Measurements from ENCODE around the gene PSMB3.

DNA sequence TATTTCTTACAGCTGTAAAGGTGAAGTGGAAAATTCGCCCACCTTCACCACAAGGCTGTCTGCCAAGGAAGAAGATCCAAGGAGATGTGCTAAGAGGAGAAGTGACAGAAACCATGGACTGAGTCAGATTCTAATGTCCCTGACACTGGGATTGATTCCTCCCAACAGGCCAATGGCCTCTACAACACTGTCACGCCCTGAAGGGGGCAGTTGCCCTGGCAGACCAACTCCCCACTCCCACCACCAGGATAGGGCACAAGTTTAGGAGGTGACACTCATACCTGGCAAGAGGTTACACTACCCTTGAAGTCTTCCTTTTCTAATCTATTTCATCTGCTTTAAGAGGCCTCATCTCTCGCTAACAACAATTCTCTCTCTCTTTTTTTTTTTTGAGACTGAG is 30.7 kb downstream of the PSMB3 start:
- no peak for TF ChIP-seq CTCF (IDR thresholded peaks at IDR 0.05; ENCODE audit: low read length)
- no peak for TF ChIP-seq EZH2 (IDR thresholded peaks at IDR 0.05; ENCODE audit: borderline replicate concordance, low read length)

All from OCI-LY1 (cell line).